Progenitor cell of endocrine pancreas (in vitro differentiated cells): ENCODE measurements around the gene EXD3. TPM values are rescaled to one million over a fixed set of nuclear protein-coding genes. Genes with fewer than 3 reads are reported as not detected.

Source experiments
- DNase-seq: peaks from one replicate; pipeline ENCODE4 v3.0.0; 2021; ENCODE audit warnings: low spot score; ENCODE audit not compliant: unreplicated experiment
- H3K27ac Mint-ChIP-seq: 2 replicates; pipeline ENCODE4 v1.8.0; 2021; ENCODE audit warnings: mild to moderate bottlenecking, moderate library complexity, mixed read lengths
- H3K27me3 Mint-ChIP-seq: 2 replicates; pipeline ENCODE4 v1.8.0; 2021; ENCODE audit warnings: mixed read lengths
- H3K36me3 Mint-ChIP-seq: 2 replicates; pipeline ENCODE4 v1.8.0; 2022; ENCODE audit warnings: mixed read lengths; ENCODE audit not compliant: insufficient read depth
- H3K4me1 Mint-ChIP-seq: 2 replicates; pipeline ENCODE4 v1.8.0; 2021; ENCODE audit warnings: low read depth, mixed read lengths
- H3K4me3 Mint-ChIP-seq: 2 replicates; pipeline ENCODE4 v1.8.0; 2021; ENCODE audit warnings: low read depth, mild to moderate bottlenecking, moderate library complexity, mixed read lengths
- H3K9me3 Mint-ChIP-seq: 2 replicates; pipeline ENCODE4 v1.8.0; 2021; ENCODE audit warnings: low read depth, mixed read lengths
- total RNA-seq: library from RNA; stranded (reverse); gene quantifications from 2 replicates; pipeline ENCODE4 v1.2.1, GENCODE V29; 2021
- TF ChIP-seq, protein P1 (sequence below): fragments of 200-600 bp; sonication (generic); IDR thresholded peaks from one replicate; pipeline ENCODE4 v1.5.0; 2021; ENCODE audit warnings: antibody characterized with exemption, mild to moderate bottlenecking; ENCODE audit not compliant: unreplicated experiment

Gene EXD3
- total RNA-seq, 1 donor from 2014 or later: 31.7 TPM

DNA sequence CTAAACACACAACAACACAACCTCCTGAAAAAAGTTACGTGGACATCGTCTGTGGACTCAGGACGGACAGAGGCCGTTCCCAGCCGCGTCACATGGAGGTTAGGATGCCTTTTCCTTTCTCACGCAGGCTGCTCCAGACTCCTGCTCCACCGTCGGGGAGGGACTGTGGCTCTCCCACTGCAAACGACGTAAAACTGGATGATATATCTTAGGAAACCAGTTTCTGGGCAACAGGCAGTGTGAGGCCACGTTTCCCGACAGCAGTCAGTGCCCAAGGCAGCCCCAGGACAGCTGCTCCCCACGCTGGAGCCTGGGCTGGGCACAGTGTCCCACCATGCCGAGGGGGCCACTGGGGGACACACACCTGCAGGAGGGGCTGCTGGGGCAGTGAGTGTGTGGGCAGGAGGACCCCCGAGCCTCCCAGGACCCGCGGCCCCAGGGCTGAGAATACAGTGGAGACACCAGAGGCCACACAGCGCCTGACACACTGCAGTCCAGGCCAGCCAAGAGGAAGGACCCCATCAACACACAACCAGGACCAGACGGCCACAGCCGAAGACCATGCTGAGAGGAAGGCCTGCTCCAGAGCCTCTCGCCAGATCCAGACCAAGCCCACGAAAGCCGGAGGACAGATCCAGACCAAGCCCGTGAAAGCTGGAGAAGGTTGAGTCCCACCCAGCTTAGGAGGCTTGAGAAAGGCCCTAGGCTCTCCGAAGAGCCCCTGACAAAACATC lies 26.2 kb downstream of the EXD3 start:
- H3K4me1 Mint-ChIP-seq: no peaks in the 10 kb centered on the region
- DNase-seq: no peak
- no peaks in the 10 kb centered on the region for H3K9me3 Mint-ChIP-seq
- no peaks in the 10 kb centered on the region for H3K27me3 Mint-ChIP-seq
- H3K4me3 Mint-ChIP-seq: no peak overlapping the region
- H3K27ac Mint-ChIP-seq: no peak overlapping the region
- TF ChIP-seq, protein P1, sequence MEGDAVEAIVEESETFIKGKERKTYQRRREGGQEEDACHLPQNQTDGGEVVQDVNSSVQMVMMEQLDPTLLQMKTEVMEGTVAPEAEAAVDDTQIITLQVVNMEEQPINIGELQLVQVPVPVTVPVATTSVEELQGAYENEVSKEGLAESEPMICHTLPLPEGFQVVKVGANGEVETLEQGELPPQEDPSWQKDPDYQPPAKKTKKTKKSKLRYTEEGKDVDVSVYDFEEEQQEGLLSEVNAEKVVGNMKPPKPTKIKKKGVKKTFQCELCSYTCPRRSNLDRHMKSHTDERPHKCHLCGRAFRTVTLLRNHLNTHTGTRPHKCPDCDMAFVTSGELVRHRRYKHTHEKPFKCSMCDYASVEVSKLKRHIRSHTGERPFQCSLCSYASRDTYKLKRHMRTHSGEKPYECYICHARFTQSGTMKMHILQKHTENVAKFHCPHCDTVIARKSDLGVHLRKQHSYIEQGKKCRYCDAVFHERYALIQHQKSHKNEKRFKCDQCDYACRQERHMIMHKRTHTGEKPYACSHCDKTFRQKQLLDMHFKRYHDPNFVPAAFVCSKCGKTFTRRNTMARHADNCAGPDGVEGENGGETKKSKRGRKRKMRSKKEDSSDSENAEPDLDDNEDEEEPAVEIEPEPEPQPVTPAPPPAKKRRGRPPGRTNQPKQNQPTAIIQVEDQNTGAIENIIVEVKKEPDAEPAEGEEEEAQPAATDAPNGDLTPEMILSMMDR: no peak
- H3K36me3 Mint-ChIP-seq: peaks cover 12% of the 10 kb centered on the region

DNA sequence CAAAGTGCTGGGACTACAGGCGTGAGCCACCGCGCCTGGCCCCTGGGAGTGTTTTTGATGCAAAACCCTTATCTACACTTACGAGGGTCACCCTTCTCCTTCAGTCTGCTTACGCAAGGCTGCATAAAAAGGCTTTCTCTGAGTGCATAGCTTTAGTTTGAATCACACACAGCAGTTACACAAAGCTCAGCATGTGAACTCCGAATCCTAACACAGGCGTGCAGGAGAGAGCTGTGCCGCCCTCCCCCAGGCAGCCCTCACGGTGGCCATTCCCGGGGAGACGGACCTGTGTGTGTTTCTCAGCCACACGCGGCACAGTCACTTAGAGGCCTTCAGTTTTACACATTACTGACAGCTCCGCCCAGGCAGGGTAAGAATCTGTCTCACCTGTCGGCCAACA lies 26.7 kb downstream of the EXD3 start:
- TF ChIP-seq, protein P1: no peak
- H3K9me3 Mint-ChIP-seq: no peaks in the 10 kb centered on the region
- H3K27me3 Mint-ChIP-seq: no peaks in the 10 kb centered on the region
- H3K4me1 Mint-ChIP-seq: no peaks in the 10 kb centered on the region
- peaks cover 11% of the 10 kb centered on the region for H3K36me3 Mint-ChIP-seq
- H3K27ac Mint-ChIP-seq: no peak overlapping the region
- H3K4me3 Mint-ChIP-seq: no peak overlapping the region
- DNase-seq: no peak

DNA sequence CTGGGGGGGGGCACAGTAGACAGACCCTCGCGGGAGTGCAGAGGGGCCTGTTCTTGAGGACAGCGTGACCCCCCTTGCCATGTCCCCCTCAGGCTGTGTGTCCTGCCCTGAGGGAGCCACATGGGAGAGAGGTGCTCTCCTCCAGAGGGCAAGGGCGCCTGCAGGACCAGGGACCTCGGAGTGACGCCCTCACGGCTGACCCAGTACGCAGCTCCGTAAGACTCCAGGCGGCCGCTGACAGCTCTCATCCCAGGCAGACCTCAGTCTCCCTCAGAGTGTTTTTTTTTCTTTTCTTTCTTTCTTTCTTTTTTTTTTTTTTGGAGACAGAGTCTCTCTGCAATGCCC lies 27.3 kb downstream of the EXD3 start:
- H3K27me3 Mint-ChIP-seq: no peaks in the 10 kb centered on the region
- H3K4me3 Mint-ChIP-seq: no peak overlapping the region
- no peaks in the 10 kb centered on the region for H3K9me3 Mint-ChIP-seq
- DNase-seq: no peak
- H3K27ac Mint-ChIP-seq: no peak overlapping the region
- TF ChIP-seq, protein P1: no peak
- H3K4me1 Mint-ChIP-seq: no peaks in the 10 kb centered on the region
- H3K36me3 Mint-ChIP-seq: peaks cover 11% of the 10 kb centered on the region

DNA sequence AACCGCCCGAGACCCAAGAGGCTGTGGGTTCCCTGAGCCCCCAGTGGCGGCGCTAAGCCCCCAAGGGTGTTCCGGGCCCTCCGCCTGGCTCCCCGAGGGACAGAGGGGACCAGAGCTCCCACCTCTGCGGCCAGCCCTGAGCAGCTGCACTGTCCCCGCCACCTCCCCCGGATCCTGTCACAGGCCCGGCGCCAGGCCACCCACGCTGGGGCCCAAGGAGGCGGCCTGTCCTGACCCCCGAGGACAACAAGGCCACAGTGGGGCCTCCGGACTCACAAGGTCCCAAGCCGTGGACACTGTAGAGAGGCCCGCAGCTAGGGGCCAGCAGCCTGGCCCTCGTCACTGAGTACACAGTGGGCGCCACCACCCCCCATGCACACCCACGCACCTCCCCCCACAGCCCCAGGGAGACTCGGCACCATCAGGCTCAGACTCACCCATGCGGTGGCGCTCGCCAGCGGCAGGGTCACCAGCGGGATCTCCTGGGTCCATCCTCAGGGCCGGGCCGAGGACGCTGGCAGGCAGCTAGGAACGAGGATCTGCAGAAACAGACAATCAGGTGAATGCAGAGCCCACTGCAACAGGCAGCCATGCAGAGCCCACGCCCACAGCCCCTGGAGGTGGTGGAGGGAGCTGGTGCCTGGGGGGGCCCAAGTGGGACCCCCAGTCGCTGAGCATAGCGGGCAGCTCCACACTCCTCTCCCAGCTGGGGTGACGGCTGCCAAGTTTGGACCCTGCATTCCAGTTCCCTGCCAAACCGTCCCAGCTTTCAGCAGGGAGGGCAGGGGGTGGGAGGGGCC lies 27.9 kb downstream of the EXD3 start:
- TF ChIP-seq, protein P1: no peak
- H3K36me3 Mint-ChIP-seq: peaks cover 8% of the 10 kb centered on the region
- DNase-seq: no peak
- no peak overlapping the region for H3K4me3 Mint-ChIP-seq
- H3K9me3 Mint-ChIP-seq: no peaks in the 10 kb centered on the region
- H3K27ac Mint-ChIP-seq: no peak overlapping the region
- no peaks in the 10 kb centered on the region for H3K27me3 Mint-ChIP-seq
- no peaks in the 10 kb centered on the region for H3K4me1 Mint-ChIP-seq

DNA sequence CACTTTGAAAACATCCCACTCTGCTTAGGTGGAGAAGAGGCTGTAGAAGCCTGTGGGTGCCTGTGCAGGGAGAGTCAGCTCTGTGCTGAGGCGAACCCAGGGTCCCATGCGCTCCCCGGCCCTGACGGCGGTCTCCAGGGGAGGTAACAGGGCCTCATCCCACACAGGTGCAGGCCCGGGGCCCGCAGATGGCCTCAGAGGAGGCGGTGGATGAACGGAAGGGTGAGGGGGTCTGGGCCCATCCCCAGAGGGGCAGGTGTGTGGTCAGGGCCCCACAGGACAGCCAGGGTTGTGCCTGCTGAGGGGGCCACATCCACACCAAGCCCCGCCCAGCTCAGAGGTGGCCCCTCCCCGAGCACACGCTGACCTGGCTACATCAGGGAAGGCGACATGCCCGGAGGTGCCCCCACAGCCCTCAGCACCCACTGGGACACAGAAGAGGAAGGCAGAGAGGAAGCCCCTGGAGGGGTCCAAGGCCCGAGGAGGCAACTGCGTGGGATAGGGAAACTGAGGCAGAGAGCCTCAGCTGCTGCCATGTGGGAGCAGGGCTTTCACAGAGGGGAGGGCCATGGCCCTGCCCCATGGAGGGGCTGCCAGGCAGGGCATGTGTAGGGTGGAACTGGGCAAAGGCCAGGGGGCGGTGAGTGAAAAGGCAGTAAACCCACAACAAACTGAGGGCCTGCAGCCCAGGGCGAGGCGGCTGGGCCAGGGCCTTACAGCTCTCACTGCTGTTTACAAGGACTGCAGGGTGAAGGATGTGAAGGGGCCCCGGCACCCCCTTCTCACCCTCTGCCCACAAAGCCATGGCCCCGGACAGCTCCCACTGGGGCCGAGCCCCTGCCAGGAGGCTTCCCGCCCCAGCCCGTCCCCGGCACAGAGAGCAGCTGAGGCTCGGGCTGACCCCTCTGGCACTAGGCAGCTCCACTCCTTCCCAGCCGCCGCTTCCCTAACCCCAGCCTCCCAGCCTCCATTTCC lies 29.5 kb downstream of the EXD3 start:
- no peaks in the 10 kb centered on the region for H3K9me3 Mint-ChIP-seq
- TF ChIP-seq, protein P1: no peak
- H3K27me3 Mint-ChIP-seq: no peaks in the 10 kb centered on the region
- no peak overlapping the region for H3K27ac Mint-ChIP-seq
- peaks cover 8% of the 10 kb centered on the region for H3K36me3 Mint-ChIP-seq
- DNase-seq: no peak
- H3K4me3 Mint-ChIP-seq: no peak overlapping the region
- no peaks in the 10 kb centered on the region for H3K4me1 Mint-ChIP-seq
